ENCODE results near the gene COX10.

Gene COX10

GRCh38 chr17:14203388-14203787 is 134.1 kb downstream of the COX10 start:
- no peak overlapping the region for H3K27ac ChIP-seq
- no peak; the same call in 1 of the 2 replicates for TF ChIP-seq CTCF (conservative IDR thresholded peaks at IDR 0.05)
- TF ChIP-seq ZFX (IDR thresholded peaks at IDR 0.05): no peak

GRCh38 chr17:14204084-14204483 is 134.8 kb downstream of the COX10 start:
- no peak overlapping the region for H3K27ac ChIP-seq
- TF ChIP-seq CTCF (conservative IDR thresholded peaks at IDR 0.05) (no peak), ZFX (IDR thresholded peaks at IDR 0.05) (no peak)

- no peak overlapping the region for H3K27ac ChIP-seq
- TF ChIP-seq ZFX (IDR thresholded peaks at IDR 0.05): no peak
- no peak for TF ChIP-seq CTCF (conservative IDR thresholded peaks at IDR 0.05)
Measured at GRCh38 chr17:14204546-14204945, 135.2 kb downstream of the COX10 start.

DNA sequence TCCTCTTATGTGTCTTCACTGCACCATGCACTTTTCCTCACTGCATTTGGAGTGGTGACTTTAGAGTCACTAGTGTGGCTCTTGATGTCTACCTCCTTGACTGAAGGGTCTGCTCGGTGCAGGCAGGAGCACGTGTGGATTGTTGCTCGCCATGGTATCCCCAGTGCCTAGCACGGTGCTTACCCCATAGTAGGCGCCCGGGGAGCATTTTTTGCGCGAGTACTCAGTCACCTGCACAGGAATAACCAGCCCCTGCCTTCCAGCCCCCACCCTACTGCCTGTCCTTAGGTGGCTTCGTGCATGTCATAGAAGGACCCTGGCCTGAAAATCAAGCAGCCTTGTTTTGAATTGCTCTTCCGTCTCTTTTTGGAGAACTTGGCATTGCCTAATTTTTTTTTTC is 136.1 kb downstream of the COX10 start:
- no peak overlapping the region for H3K27ac ChIP-seq

DNA sequence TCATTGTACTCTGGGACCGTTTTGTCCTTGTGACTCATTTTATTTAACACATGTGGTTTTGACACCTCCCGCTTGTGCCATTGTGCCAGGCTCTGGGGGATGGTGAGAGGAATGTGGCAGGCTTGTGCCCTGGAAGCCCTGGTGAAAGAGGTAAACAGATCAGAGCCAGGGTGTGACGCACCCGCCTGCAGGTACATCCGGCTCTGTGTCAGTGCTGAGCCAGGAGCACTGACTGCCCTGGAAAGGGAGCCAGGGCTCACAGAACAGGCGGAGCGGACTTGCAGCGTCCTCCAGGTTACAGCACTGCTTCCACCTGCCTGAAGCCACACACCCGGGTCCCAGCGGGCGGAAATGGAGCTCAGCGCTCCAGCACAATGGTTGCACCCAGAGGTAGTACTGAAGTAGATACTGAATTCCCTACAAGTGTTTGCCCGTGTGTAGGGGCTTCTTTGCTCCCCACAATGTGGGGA is 136.7 kb downstream of the COX10 start:
- no peak for TF ChIP-seq ZFX (IDR thresholded peaks at IDR 0.05)
- TF ChIP-seq CTCF (conservative IDR thresholded peaks at IDR 0.05): no peak
- H3K27ac ChIP-seq: peak overlapping the region; percentile 28

More for the DNA sequence above, 136.1 kb downstream of the COX10 start:
- no peak for TF ChIP-seq ZFX (IDR thresholded peaks at IDR 0.05)
- TF ChIP-seq CTCF (conservative IDR thresholded peaks at IDR 0.05): no peak

- TF ChIP-seq ZFX (IDR thresholded peaks at IDR 0.05) (no peak), CTCF (conservative IDR thresholded peaks at IDR 0.05) (no peak)
- no peak overlapping the region for H3K27ac ChIP-seq
Measured at GRCh38 chr17:14206891-14207290, 137.6 kb downstream of the COX10 start.

GRCh38 chr17:14207791-14208190 is 138.5 kb downstream of the COX10 start:
- TF ChIP-seq ZFX (IDR thresholded peaks at IDR 0.05) (no peak), CTCF (conservative IDR thresholded peaks at IDR 0.05) (no peak)
- no peak overlapping the region for H3K27ac ChIP-seq
